ENCODE results near the gene ZFAND2A.
"Not testable (repeated sequence)": the region's sequence is repeated elsewhere in the genome, so short reads cannot be mapped to it uniquely, and the experiment has no call there.

ZFAND2A gene

DNA sequence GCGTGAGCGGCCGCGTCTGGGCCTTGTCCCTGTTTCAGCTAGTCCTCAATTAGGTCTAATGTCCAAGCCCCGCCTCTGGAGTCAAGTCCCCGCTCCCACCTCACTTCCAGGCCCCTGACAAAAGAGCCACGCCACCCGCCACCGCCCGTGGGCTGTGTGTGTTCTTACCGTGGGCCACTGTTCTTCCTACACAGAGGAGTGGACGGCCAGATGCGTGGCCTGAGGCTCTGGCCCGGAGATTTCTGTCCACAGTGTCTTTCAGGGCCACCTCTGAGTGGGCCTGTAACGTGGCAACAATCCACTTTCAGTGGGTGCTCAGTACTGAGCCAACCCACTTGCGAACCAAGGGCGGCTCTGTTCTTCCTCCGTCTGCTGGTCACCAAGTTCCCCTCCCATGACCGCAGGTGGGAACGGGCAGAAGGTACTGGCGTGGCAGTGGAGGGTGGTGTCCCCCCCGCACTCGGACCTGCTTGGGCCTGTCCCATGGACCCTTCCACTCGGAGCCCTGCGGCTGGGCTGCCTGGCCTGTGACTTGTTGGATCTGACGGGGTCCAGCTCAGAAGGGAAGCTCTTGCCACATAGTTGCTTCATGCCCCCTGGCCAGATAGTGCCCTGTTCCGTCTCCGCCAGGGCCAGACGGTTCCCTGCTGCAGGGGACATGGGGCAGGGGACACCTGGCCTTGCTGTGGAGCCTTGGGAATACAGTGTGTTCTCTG lies 15.0 kb upstream of the ZFAND2A start:
- DNase-seq: no peak

DNA sequence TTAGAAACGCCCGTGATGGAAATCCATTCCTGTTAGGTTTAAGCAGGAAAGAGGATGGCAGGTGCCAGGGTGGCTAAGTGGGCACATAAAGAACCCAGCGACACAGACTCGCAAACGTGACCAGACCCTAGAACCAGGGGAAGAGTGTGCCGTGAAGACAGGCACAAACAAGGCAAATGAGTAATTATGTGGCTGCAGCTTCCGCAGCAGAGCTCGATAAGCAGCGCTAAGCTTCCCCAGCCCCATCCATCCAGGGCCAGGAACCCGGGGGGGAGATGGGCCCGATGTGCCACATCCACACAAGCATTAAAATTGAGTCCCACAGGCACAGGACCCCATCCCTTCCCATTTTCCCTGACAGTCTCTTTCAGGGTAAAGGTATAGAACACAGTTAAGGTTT lies 14.0 kb upstream of the ZFAND2A start:
- DNase-seq: no peak

DNA sequence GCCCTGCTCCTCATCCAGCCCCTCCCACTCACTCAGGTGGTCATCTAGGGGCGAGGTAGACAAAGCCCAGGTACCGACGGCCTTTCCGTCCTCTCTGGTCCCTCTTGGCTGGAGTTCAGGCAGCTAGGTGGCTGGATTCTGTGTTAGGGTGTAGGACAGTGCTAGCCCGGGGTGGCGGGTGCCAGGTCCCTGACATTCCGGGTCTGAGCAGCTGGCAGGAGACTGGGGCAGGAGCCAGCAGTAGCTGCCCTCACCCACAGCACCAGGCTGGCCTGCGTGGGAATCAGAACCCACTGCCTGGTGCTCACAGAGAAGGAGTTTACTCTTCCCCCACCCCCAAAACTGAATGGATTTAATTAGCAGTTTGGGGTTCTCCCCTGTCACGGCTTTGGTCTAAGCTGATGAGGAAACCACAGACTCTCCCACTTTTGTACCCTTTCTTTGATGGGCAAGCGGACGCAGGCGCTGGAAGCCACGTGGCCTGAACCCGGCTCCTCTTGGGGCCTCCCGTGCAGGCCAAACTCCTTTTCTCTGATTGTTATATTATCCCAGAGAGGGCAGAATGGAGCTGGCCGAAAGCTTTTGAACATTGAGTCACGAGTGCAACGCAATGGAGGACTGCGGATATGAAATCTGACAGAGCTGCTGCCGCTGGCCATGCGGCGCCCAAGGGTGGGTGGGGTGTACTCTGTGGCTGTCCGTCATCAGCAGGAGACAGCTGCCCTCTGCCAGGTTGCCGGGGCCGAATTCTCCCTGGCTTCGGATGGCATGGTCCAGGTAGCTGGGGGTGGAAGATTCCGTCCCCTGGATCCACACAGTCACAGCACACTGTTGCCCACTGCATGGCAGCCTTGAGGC lies 12.9 kb upstream of the ZFAND2A start:
- DNase-seq: no peak

DNA sequence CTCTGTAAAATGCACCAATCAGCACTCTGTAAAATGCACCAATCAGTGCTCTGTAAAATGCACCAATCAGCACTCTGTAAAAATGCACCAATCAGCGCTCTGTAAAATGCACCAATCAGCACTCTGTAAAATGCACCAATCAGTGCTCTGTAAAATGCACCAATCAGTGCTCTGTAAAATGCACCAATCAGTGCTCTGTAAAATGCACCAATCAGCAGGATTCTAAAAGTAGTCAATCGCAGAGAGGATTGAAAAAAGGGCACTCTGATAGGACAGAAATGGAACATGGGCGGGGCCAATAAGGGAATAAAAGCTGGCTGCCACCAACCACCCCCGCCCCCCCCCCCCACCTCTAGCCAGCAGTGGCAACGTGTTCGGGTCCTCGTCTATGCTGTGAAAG lies 11.5 kb upstream of the ZFAND2A start:
- DNase-seq: not testable (repeated sequence)

DNA sequence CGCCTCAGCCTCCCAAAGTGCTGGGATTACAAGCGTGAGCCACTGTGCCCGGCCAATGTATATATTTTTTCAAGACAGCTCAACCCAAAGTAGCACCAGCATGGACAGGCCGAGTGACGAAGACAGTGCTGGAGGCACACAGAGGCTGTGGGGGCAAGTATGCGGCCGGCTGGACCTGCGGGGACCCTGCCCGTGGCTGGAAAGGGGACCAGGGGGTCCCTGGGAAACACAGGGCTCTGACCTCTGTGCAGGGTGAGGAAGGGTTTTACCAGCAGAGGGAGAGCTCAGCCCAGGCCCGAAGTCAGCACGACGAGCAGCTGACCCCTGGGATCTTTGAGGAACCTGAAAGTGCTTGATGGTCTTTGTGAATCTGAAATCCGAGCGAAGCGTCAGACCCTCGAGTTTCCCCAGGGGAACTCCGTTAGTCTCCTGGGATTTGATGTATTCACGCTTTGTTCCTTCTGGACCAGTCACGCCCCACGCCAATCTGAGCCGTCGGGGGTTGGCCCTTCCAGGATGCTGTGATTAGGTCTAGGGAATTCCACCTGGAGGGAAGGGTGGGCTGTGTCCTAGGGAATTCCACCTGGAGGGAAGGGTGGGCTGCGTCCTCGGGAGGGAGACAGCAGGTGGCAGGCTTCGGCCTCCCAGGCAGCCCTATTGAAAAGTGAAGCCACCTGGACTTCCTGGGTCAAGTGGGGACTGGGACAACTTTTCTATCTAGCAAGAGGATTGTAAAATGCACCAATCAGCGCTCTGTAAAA lies 10.9 kb upstream of the ZFAND2A start:
- DNase-seq: no peak

DNA sequence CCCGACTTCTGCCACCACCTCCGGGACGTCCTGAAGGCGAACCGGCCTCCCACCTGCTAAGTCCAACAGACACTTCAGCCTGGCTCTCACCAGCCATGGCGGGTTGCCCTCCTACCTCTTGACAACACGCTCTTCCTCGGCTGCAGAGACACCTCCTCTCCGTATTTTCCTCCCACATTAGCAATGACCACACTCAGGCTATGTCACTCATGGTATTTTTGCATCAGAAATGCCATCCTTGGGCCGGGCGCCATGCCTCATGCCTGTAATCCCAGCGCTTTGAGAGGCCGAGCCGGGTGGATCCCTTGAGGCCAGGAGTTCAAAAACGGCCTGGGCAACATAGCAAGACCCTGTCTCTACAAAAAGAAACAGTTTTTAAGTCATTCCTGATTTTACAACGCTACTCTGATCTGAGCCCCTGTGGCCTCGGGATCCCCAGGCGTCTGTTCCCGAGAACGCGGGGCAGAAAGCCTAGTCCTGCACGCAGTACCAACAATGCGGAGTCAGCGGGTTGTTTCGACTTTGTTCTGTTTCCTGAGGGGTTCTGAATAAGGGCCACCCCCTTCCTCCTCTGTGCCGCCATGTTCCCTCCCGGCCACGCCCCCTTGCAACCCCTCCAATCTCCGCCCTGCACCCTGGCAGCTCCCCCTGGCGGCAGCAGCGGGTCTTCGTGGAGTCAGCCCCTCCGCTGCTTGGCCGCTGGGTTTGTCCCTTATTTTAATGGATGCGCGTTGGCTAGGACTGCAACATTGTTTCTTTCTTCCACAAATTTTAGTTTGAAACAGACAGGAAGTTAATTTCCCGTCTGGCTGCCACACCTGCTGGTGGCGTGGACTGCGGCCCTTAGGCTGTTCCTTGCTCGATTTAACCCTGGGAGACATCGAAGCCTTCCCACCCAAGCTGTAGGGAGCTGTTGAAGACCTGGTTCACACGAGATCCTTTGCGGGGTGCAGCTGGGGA lies 9.7 kb upstream of the ZFAND2A start:
- no peak for DNase-seq

DNA sequence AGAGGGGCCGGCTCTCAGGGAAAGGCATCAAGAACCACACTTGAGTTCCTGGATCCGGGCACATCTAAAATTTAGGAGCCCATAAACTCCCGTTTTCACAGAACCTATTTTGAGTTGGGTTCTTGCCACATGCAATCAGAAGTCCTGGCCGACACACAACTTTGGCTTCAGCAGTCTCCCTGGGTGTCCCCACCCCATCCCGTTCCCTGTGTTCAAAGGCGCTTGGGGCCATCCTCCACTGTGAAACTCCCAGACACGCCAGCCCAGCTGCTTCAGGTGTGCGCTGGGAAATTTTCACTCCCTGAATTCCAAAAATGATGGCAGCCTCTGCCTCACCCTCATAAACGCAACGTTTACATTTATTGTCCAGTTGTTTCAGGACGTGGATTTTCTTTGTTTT lies 8.4 kb upstream of the ZFAND2A start:
- no peak for DNase-seq

DNA sequence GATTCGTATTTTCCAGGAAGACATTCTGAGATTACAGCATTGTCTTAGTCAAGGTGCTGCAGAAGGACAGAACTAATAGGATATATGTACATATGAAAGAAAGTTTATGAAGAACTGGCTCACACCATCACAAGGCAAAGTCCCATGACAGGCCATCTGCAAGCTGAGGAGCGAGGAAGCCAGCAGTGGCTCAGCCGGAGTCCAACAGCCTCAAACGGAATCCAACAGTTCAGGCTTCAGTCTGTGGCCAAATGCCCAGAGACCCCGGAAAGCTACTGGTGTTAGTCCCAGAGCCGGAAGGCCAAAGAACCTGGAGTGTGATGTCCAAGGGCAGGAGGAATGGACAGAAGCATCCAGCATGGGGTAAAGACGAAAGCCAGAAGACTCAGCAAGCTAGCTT lies 4.4 kb upstream of the ZFAND2A start:
- no peak for DNase-seq

DNA sequence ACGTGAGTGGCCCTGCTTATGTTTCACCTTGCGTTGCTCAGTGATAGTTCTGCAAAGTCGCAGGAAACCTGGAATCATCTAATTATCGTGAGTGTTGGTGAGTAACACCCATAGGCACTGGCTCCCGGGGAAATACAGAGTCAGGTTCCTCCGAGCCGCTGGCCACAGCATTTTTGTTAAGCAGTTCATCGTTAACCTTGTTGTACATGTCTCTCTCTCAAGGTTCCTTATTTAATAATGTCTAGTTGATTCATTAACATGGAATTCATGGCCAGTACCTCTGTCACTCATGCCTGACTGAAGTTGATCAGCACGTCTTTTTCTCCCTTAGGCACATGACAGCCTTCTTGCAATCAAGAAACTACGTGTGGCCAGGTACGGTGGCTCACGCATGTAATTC lies 3.1 kb upstream of the ZFAND2A start:
- no peak for DNase-seq

DNA sequence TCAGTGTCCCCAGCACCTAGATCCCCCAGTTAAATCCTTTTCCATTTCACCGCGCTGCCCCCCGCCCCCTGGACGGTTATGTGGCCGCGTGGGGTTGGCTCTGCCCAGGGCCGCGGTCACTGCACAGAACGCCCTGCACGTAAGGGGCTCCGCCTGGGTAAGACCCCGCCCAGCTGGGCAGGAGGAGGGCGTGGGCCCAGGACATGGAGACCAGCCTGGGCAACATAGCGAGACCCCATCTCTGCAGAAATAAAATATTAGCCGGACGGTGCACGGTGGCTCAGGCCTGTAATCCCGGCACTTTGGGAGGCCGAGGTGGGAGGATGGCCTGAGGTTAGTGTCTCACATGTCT lies 650 bp upstream of the ZFAND2A start:
- no peak for DNase-seq

DNA sequence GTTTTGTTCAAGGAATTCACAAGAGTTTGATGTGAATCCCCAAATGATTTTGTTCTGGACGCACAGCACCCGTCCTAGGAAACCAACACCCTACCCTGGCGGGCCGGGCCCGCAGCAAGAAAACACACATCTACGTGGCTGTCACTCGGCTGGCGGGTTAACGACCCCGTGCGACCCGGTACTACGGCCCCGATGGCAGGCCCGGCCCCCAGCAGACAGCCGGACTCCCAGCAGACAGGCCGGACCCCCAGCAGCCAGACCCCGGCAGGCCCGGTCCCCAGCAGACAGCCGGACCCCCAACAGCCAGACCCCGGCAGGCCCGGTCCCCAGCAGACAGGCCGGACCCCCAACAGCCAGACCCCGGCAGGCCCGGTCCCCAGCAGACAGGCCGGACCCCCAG lies 765 bp downstream of the ZFAND2A start:
- not testable (repeated sequence) for DNase-seq

DNA sequence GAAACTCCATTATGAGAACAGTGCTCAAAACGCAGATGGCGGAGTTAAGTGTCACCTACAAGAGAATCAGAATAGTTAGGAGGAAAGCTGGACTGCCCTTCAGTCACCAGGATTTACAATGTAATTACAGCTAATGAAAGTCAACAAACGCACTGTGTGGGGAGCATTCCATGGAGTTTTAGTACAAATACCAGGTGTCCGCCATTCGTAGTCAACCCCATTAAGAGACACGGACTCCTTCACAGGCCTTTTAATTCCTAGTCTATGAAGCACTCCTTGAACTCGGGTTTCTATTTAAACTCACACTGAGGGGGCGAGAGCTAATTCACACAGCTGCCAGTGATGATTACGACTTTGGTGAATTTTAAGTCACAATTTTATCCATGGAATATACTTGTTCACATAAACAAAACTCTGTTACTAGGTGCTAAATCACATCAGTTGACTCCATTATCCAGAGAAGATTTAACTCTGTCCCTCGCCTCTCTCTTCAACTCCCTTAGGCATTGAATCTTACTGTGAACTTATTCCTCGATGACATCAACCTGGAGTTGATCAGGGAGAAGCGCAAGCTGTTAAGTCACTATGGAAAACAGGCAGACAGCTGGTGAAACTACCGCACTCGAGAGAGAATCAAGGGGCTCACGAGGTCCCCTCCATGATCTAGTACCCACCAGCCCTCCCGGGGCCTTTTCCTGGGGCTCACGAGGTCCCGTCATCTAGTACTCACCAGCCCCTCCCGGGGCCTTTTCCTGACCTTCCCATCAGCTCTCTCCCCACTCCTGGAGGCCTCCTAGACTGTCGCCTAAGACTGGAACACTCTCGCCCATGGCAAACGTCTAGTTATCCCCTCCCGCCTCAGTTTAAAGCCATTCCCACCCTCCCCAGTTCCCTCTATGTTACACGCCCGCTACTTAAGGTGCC lies 1.5 kb downstream of the ZFAND2A start:
- no peak for DNase-seq

DNA sequence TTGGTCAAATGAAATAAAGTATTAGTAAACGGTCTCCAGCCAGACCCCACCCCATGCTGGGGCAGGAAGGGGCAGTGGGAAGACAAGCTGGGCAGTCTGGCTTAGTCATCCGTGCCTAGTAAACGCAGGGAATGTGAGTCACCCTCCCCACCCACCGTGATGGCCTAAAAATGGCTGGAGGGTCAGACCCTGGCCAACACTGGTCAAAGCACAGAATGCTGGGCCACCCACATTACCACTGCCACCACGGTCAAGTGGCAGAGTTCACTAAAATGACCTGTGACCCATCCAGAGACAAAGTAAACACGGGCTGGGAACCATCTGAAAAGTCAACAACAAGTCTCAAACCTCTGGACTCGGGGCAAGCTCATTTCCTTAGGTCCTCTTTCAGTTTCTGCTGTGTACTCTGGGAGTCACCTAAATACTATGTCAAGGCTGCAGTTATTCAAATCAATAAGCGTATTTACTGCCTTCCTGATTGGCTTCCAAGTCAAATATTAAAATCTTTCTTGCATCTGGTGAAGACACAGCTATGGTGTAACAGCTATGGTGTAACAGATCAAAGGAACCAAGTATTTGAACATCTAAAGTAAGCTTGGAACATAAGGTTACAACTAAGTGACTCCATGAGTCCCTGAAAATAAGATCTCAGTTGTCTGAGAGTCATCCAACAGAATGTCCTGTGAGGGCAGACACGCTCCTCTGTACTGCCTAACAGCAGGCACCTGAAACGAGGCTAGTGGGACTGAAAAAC lies 3.0 kb downstream of the ZFAND2A start:
- no peak for DNase-seq

DNA sequence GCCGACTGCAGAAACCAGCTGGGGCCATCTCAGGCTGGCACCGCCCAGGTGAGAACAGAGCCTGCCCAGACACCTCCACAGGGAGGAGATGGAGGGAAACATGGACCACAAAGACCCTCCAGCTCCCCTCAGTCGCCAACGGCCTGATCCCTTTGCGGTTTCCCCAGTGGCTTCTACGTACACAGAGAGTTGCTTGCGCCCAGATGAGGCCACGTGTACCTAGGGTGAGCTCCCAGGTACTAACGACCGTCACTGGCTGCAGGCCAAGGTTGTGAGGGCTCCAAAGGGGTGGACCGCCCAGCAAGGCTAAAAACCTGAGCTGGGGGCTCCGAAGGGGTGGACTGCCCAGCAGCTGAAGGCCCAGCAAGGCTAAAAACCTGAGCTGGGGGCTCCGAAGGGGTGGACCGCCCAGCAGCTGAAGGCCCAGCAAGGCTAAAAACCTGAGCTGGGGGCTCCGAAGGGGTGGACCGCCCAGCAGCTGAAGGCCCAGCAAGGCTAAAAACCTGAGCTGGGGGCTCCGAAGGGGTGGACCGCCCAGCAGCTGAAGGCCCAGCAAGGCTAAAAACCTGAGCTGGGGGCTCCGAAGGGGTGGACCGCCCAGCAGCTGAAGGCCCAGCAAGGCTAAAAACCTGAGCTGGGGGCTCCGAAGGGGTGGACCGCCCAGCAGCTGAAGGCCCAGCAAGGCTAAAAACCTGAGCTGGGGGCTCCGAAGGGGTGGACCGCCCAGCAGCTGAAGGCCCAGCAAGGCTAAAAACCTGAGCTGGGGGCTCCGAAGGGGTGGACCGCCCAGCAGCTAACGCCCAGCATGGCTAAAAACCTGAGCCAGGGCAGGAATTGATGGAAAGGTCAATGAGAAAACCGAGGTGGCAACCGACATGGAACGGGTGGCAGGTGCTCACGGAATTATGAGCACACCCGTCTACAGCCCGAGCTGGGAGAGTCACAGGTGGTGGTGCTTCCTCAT lies 3.9 kb downstream of the ZFAND2A start:
- not testable (repeated sequence) for DNase-seq

DNA sequence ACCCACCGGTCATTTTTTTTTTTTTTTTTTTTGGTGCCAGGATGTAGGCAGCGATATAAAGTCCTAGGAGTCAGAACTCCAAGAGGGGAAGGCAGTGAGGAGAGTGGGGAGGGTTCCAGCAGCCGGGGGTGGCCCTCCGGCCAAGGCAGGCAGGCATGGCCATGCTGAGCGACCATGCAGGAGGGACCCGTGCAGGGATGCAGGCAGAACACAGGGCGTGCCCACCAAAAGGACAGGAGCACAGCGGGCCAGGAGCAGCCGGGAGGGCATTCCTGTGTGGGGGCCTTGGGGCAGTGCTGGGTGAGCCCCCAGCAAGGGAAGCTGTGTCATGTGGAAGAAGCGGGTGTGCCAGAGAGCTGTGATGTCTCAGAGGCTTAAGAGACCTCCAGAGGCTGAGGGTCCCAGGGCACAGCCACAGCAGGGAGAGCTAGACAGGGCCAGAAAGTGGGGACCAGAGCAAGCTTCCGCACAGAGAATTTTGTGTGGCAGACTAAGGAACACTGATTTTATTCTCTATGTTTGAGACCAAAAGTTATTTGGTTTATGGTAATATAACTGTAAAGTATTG lies 5.7 kb downstream of the ZFAND2A start:
- no peak for DNase-seq

DNA sequence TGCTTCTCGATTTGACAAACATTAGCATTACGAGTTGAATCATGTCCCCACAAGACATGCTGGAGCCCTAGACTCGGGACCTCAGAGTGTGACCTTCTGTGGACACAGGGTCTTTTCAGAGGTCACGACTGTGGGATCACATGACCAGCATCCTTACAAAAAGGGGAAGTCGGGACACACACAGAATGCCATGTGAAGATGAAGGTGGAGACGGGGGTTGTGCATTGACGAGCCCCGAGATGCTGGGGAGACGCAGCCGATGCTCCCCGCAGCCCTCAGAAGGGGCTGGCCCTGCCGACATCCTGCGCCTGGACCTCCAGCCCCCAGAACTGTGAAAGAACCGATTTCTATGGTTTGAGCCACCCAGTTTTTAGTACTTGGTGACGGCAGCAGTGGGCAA lies 7.5 kb downstream of the ZFAND2A start:
- no peak for DNase-seq

DNA sequence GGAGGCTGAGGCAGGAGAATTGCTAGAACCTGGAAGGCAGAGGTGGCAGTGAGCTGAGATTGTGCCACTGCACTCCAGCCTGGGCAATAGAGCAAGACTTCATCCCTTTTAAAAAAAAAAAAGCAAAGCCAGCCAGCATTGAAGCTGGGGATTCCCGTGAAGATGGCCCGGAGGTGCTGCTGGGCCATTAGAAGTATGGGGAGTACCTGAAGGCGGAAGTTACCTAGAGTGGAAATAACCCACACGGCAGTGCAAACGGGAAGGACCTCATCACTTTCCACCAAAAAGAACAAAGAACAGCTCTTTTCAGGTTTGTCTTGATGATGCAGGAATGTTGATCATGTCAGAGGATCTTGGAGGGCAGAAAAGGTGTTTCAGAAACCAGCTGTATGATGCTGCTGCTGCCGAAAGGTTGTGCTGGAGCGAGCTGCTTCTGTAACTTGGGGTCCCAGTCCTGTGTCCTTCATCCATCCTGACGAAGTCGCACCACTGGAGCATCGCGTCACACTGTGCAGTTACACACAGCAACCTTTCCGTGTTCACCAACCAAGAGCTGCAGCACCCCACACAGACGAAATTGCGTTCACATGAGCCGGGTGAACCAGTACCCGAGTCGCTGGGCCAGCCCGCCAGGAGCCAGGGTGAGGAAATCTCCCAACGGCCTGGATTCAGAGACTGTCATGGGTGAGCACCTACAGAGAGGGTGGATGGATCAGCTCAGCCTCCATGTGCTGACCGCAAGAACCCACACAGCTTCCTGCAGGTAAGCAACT lies 8.2 kb downstream of the ZFAND2A start:
- no peak for DNase-seq

DNA sequence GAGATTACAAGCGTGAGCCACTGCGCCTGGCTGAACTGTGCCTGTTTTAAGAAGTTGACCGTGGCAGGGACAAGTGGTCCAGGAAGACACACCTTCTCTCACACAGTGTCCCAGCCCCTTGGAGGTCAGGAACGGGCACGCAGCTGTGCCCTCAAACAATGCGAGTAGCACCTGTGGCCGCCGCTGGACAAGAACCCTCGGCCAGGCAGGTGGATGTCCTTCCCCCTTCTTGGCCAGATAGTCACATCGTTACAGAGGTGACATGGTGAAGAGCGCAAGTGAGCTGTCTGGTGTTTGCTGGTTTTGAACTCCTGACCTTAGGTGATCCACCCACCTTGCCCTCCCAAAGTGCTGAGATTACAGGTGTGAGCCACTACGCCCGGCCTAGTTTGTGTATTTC lies 8.8 kb downstream of the ZFAND2A start:
- DNase-seq: no peak
